Upper lobe of left lung (tissue), 4 donors: Measurements from ENCODE around the gene MSH4.

Source experiments
- EP300 ChIP-seq, 4 donors: sonication (generic); formaldehyde crosslinking; IDR thresholded peaks; one replicate each; pipeline ENCODE4 v1.5.1; 2017; ENCODE audit warnings: antibody characterized with exemption in 4 of 4, control low read depth in 2 of 4
- TF ChIP-seq, protein P1 (sequence below), 6 experiments: fragments of 450-650 bp in 4 of 6; fragments of 200-600 bp in 2 of 6; sonication (generic) in 2 of 6; IDR thresholded peaks; one replicate each; pipeline ENCODE4 v1.5.1; 2016 to 2019; ENCODE audit warnings: antibody characterized with exemption in 6 of 6

DNA sequence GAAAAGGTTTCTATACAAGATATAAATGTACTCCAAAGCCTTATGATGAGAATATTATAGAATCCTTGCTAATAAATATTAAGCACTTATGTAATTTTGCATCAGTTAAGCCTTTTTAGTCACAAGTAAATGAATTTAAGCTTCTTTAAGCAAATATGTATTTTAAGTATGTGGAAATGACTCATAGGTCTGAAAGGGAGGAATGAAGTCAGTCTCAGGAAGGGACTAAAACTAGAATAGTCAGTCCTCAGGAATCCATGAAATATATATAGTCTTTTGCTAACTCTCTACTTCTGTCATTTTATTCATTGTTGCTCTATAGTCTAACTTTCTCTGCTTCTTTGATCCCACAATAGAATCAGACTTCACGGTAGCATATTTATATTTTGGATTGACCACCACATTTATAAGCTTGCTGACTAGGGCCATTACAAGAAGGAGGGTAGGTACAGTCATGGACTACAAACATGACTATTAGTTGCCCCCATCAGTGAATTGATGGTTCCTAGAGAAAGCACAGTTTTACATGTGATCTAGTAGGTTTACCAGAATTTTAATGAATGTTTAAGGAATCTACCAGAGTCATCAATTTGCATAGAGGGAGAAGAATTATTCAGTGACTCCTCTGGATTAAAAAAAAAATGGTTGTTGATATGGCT lies 30.9 kb upstream of the MSH4 start:
- TF ChIP-seq, protein P1, sequence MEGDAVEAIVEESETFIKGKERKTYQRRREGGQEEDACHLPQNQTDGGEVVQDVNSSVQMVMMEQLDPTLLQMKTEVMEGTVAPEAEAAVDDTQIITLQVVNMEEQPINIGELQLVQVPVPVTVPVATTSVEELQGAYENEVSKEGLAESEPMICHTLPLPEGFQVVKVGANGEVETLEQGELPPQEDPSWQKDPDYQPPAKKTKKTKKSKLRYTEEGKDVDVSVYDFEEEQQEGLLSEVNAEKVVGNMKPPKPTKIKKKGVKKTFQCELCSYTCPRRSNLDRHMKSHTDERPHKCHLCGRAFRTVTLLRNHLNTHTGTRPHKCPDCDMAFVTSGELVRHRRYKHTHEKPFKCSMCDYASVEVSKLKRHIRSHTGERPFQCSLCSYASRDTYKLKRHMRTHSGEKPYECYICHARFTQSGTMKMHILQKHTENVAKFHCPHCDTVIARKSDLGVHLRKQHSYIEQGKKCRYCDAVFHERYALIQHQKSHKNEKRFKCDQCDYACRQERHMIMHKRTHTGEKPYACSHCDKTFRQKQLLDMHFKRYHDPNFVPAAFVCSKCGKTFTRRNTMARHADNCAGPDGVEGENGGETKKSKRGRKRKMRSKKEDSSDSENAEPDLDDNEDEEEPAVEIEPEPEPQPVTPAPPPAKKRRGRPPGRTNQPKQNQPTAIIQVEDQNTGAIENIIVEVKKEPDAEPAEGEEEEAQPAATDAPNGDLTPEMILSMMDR (IDR thresholded peaks at IDR 0.05), result no peak
- TF ChIP-seq EP300 (IDR thresholded peaks at IDR 0.05), result no peak
